GM12891 (cell line): ENCODE data around the gene LHCGR.

ENCODE experiments used
- DNase-seq: peaks from one replicate; pipeline ENCODE4 v3.0.0; 2011; ENCODE audit warnings: low spot score; ENCODE audit not compliant: insufficient read length
- FAIRE-seq: peaks from 2 replicates; lab custom pipeline; 2011; peaks lifted over from hg19 to GRCh38; lab: Jason Lieb, UNC
- PAX5 ChIP-seq: IDR thresholded peaks from 2 replicates; pipeline ENCODE4 v1.6.1; 2011; ENCODE audit warnings: low read length, moderate library complexity, mild to moderate bottlenecking; ENCODE audit not compliant: insufficient read depth, severe bottlenecking
- POLR2A ChIP-seq: IDR thresholded peaks from 2 replicates; pipeline ENCODE4 v1.6.1; 2011; ENCODE audit warnings: low read depth, low read length, control low read depth
- POLR2AphosphoS5 ChIP-seq: IDR thresholded peaks from 2 replicates; pipeline ENCODE4 v1.6.1; 2011; ENCODE audit warnings: low read depth, low read length, control low read depth
- POU2F2 ChIP-seq: IDR thresholded peaks from 2 replicates; pipeline ENCODE4 v1.6.1; 2011; ENCODE audit warnings: low read depth, mild to moderate bottlenecking, control low read depth, low read length, moderate library complexity
- SPI1 ChIP-seq: IDR thresholded peaks from 2 replicates; pipeline ENCODE4 v1.6.1; 2011; ENCODE audit warnings: low read depth, low read length, control low read depth
- TAF1 ChIP-seq: IDR thresholded peaks from 2 replicates; pipeline ENCODE4 v1.6.1; 2011; ENCODE audit warnings: low read depth, low read length, control low read depth

The LHCGR gene

GRCh38 chr2:48638261-48638660 lies 117.3 kb downstream of the LHCGR start:
- no peak for FAIRE-seq
- TF ChIP-seq POU2F2 = no peak
- TF ChIP-seq TAF1 = no peak
- no peak for TF ChIP-seq SPI1
- no peak for TF ChIP-seq POLR2A
- TF ChIP-seq PAX5 = no peak
- no peak for TF ChIP-seq POLR2AphosphoS5
- no peak for DNase-seq
